Endothelial cell of umbilical vein (primary cell): ENCODE results near the gene STRBP. TPM values are rescaled to one million over a fixed set of nuclear protein-coding genes. Genes with fewer than 3 reads are reported as not detected.

Experiments
- BruUV-seq: library from RNA; stranded (reverse); fragments of 400-500 nt; replicated peaks from 2 replicates; lab custom pipeline; 2021; lab: Mats Ljungman, UMichigan
- CTCF ChIA-PET: fragments of 300-600, 350-600 bp; sonication (Branson Sonifier 250); formaldehyde crosslinking; loops from one replicate; lab custom pipeline; 2021; ENCODE audit warnings: antibody characterized with exemption, inconsistent platforms; lab: Charles Lee
- POLR2A ChIA-PET: fragments of 300-600, 350-600 bp; sonication (Branson Sonifier 250); formaldehyde crosslinking; loops from one replicate; lab custom pipeline; 2021; ENCODE audit warnings: antibody characterized with exemption, inconsistent platforms; lab: Charles Lee
- DNase-seq: peaks from one replicate; pipeline ENCODE4 v3.0.0-alpha.2; 2011; ENCODE audit warnings: low read depth, low spot score
- FAIRE-seq: peaks from 2 replicates; lab custom pipeline; 2011; peaks lifted over from hg19 to GRCh38; lab: Jason Lieb, UNC
- H2AFZ ChIP-seq: 2 replicates; pipeline ENCODE4 v1.6.0; 2012; ENCODE audit warnings: low read depth, low read length, control low read depth, inconsistent platforms
- H3K27ac ChIP-seq: 2 replicates; pipeline ENCODE4 v1.5.1; 2011; ENCODE audit warnings: low read depth, mild to moderate bottlenecking, control low read depth, low read length, moderate library complexity; ENCODE audit not compliant: insufficient read depth
- H3K27me3 ChIP-seq, 2 experiments: 2 replicates each; pipeline versions ENCODE4 v1.6.0 to v1.6.1; 2011; ENCODE audit warnings: low read length in 2 of 2, mixed read lengths in 1 of 2; ENCODE audit not compliant: control insufficient read depth in 2 of 2, insufficient read depth in 2 of 2
- H3K36me3 ChIP-seq, 2 experiments: 2 replicates in 1 of 2; 3 replicates in 1 of 2; pipeline ENCODE4 v1.5.1; 2011; ENCODE audit warnings: low read length in 2 of 2, mild to moderate bottlenecking in 1 of 2, moderate library complexity in 1 of 2; ENCODE audit not compliant: control insufficient read depth in 2 of 2, insufficient read depth in 2 of 2; ENCODE audit errors: extremely low read depth in 1 of 2
- H3K4me1 ChIP-seq: 3 replicates; pipeline ENCODE4 v1.5.1; 2011; ENCODE audit warnings: mild to moderate bottlenecking, low read length; ENCODE audit not compliant: control insufficient read depth, insufficient read depth; ENCODE audit errors: extremely low read depth
- H3K4me2 ChIP-seq: 2 replicates; pipeline ENCODE4 v1.6.1; 2011; ENCODE audit warnings: low read length, control low read depth, mixed read lengths; ENCODE audit not compliant: insufficient read depth
- H3K4me3 ChIP-seq, 3 experiments: fragments of 200-600 bp in 1 of 3; sonication (generic), shearing (Covaris generic) in 1 of 3; replicated peaks in 1 of 3; 2 replicates each; pipeline ENCODE4 v1.5.1; 2011 to 2016; ENCODE audit warnings: control low read depth in 3 of 3, low read length in 3 of 3, mild to moderate bottlenecking in 2 of 3, inconsistent platforms in 1 of 3, low read depth in 1 of 3, moderate library complexity in 1 of 3; ENCODE audit not compliant: insufficient read depth in 1 of 3
- H3K79me2 ChIP-seq: 2 replicates; pipeline ENCODE4 v1.6.0; 2012; ENCODE audit warnings: low read length, inconsistent platforms; ENCODE audit not compliant: control insufficient read depth, insufficient read depth
- H3K9ac ChIP-seq: replicated peaks from 2 replicates; pipeline ENCODE3; 2011; ENCODE audit warnings: low read length, control low read depth; ENCODE audit not compliant: insufficient read depth; ENCODE audit errors: extremely low read depth
- H3K9me1 ChIP-seq: replicated peaks from 3 replicates; pipeline ENCODE4 v1.6.0; 2011; ENCODE audit warnings: mild to moderate bottlenecking, low read length; ENCODE audit not compliant: control insufficient read depth, insufficient read depth; ENCODE audit errors: extremely low read depth
- H3K9me3 ChIP-seq: replicated peaks from 2 replicates; pipeline ENCODE4 v1.5.1; 2012; ENCODE audit warnings: low read length, inconsistent platforms; ENCODE audit not compliant: control insufficient read depth, insufficient read depth
- H4K20me1 ChIP-seq: replicated peaks from 2 replicates; pipeline ENCODE3; 2011; ENCODE audit warnings: mild to moderate bottlenecking, low read length; ENCODE audit not compliant: control insufficient read depth, insufficient read depth; ENCODE audit errors: extremely low read depth
- CTCF ChIP-seq, 2 donors: IDR thresholded peaks; 1 replicate in 1 of 2; 2 replicates in 1 of 2; pipeline ENCODE4 v1.5.1; 2011; ENCODE audit warnings: low read length in 2 of 2, mild to moderate bottlenecking in 2 of 2, moderate library complexity in 2 of 2, control low read depth in 1 of 2, inconsistent platforms in 1 of 2, low read depth in 1 of 2; ENCODE audit not compliant: insufficient read depth in 1 of 2; ENCODE audit errors: extremely low read depth in 1 of 2
- EZH2 ChIP-seq: IDR thresholded peaks from 2 replicates; pipeline ENCODE4 v1.6.1; 2012; ENCODE audit warnings: borderline replicate concordance, low read depth, mild to moderate bottlenecking, moderate library complexity, low read length, inconsistent platforms; ENCODE audit not compliant: severe bottlenecking
- FOS ChIP-seq: IDR thresholded peaks from 2 replicates; pipeline ENCODE4 v1.6.1; 2011; ENCODE audit warnings: mild to moderate bottlenecking, low read length, moderate library complexity, borderline replicate concordance; ENCODE audit not compliant: insufficient read depth
- GATA2 ChIP-seq: IDR thresholded peaks from 2 replicates; pipeline ENCODE4 v1.7.0; 2011; ENCODE audit warnings: low read depth, mild to moderate bottlenecking, moderate library complexity, mixed read lengths, low read length; ENCODE audit not compliant: insufficient read length, insufficient read depth
- JUN ChIP-seq: IDR thresholded peaks from 2 replicates; pipeline ENCODE4 v1.6.1; 2011; ENCODE audit warnings: borderline replicate concordance, low read depth; ENCODE audit not compliant: insufficient read length, insufficient read depth
- MYC ChIP-seq: IDR thresholded peaks from one replicate; pipeline ENCODE4 v1.6.1; 2011; ENCODE audit warnings: mild to moderate bottlenecking, low read depth, low read length
- POLR2A ChIP-seq: IDR thresholded peaks from 2 replicates; pipeline ENCODE4 v1.6.1; 2012; ENCODE audit warnings: low read depth, mild to moderate bottlenecking, control low read depth, low read length
- POLR2AphosphoS5 ChIP-seq: IDR thresholded peaks from 2 replicates; pipeline ENCODE4 v1.6.1; 2012; ENCODE audit warnings: low read depth, mild to moderate bottlenecking, control low read depth, low read length, moderate library complexity; ENCODE audit not compliant: insufficient read depth
- dilution Hi-C: fragments of 300-500 bp; cut with MboI; formaldehyde crosslinking; loops from one replicate; pipeline ENCODE4 v1.15.0; 2019; ENCODE audit warnings: low sequenced_read_pairs; ENCODE audit not compliant: extremely low pct_ligation_motif_present
- intact Hi-C: fragments of 100-400 bp; cut with micrococcal nuclease; formaldehyde crosslinking; loops from one replicate; pipeline ENCODE4 v1.10.0; 2022
- polyA plus RNA-seq, 4 experiments: library from polyadenylated mRNA; depleted of rRNA in 3 of 4; stranded (reverse) in 3 of 4; unstranded in 1 of 4; fragments of >200 nt; gene quantifications; 2 replicates each; pipeline versions ENCODE4 v1.2.1 to v1.2.3, GENCODE V29; 2011 to 2012; ENCODE audit warnings: missing spikeins in 1 of 4
- total RNA-seq: library from RNA; stranded (reverse); gene quantifications from 2 replicates; pipeline ENCODE4 v1.2.3, GENCODE V29; 2021

Gene STRBP
- total and polyA plus RNA-seq, 2 donors (not counting 3 experiments of a cell fraction or from before 2014, with no cell fraction given), result 7.7 to 15.4 TPM

DNA sequence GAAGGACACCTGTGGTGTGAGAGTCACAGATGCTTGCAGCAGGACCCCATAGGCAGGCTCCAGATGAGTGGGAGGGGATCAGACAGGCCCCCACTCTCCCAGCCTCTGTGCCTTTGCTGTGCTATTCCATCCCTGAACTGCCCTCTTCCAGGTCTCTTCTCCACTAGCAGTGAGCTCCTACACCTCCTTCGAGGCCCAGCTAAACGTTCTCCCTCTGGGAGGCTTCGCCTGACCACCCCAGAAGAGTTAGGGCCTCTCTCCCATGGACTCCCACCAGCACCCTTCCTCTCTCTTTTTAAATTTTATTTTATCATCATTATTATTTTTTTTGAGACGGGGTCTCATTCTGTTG, 35.9 kb upstream of the STRBP start:
- Histone ChIP-seq H4K20me1 (no peaks in the 10 kb centered on the region), H3K27me3 (peaks cover 0 to 2% of the 10 kb centered on the region in 2 experiments), H3K9me3 (no peaks in the 10 kb centered on the region), H3K4me3 (no peak overlapping the region), H3K9ac (no peak overlapping the region), H3K79me2 (no peaks in the 10 kb centered on the region), H3K36me3 (no peaks in the 10 kb centered on the region), H3K27ac (no peak overlapping the region), H2AFZ (no peak overlapping the region), H3K4me1 (peaks cover 9% of the 10 kb centered on the region), H3K9me1 (no peaks in the 10 kb centered on the region), H3K4me2 (no peak overlapping the region)
- intact Hi-C loops, result no loop called here
- ChIA-PET POLR2A (interaction anchor here (0.6 kb wide), 1 partner anchor 91 kb away, joined by 6 read pairs; no protein-coding TSS in a partner anchor), CTCF (interaction anchor here (1.0 to 1.4 kb wide), 2 partner anchors 26 to 79 kb away, joined by 3 read pairs; no protein-coding TSS in a partner anchor)
- BruUV-seq, result no TSS peak
- DNase-seq (no peak), FAIRE-seq (no peak)
- TF ChIP-seq JUN (no peak), POLR2AphosphoS5 (no peak), EZH2 (no peak), POLR2A (no peak), FOS (no peak), GATA2 (no peak), CTCF (IDR thresholded peaks at IDR 0.05; ENCODE audit: extremely low read depth in 1 of 2, insufficient read depth in 1 of 2, low read depth in 1 of 2, low read length in 2 of 2) (no peak), MYC (no peak)
- dilution Hi-C loops, result no loop called here
